CD14-positive monocyte (primary cell): ENCODE results near the gene EXO1. TPM values are rescaled to one million over a fixed set of nuclear protein-coding genes. Genes with fewer than 3 reads are reported as not detected.

Experiments used
- DNase-seq, 3 donors: peaks; one replicate each; pipeline ENCODE4 v3.0.0-alpha.2; 2011 to 2022
- H2AFZ ChIP-seq: 2 replicates; pipeline ENCODE4 v1.6.0; 2012; ENCODE audit warnings: mild to moderate bottlenecking, low read depth, low read length, inconsistent platforms; ENCODE audit not compliant: insufficient read depth, poor library complexity, severe bottlenecking
- H3K27ac ChIP-seq, 2 donors: 1 replicate in 1 of 2; 2 replicates in 1 of 2; pipeline ENCODE4 v1.5.1; 2012 to 2013; ENCODE audit warnings: low read length in 2 of 2, control low read depth in 1 of 2, inconsistent platforms in 1 of 2, low read depth in 1 of 2, mild to moderate bottlenecking in 1 of 2
- H3K27me3 ChIP-seq, 2 donors: one replicate each; pipeline versions ENCODE4 v1.6.0 to v1.6.1; 2011 to 2013; ENCODE audit warnings: low read length in 2 of 2; ENCODE audit not compliant: control insufficient read depth in 2 of 2, insufficient read depth in 2 of 2
- H3K36me3 ChIP-seq, 2 donors: replicated peaks in 1 of 2; 1 replicate in 1 of 2; 2 replicates in 1 of 2; pipeline versions ENCODE4 v1.5.1 to v1.6.1; 2012 to 2013; ENCODE audit warnings: low read length in 2 of 2, control low read depth in 1 of 2, inconsistent platforms in 1 of 2, mild to moderate bottlenecking in 1 of 2; ENCODE audit not compliant: insufficient read depth in 2 of 2, control insufficient read depth in 1 of 2
- H3K4me1 ChIP-seq, 2 donors: 1 replicate in 1 of 2; 2 replicates in 1 of 2; pipeline versions ENCODE4 v1.5.1 to v1.6.1; 2012 to 2013; ENCODE audit warnings: low read length in 2 of 2, control low read depth in 1 of 2, inconsistent platforms in 1 of 2, mild to moderate bottlenecking in 1 of 2, moderate library complexity in 1 of 2; ENCODE audit not compliant: insufficient read depth in 2 of 2, control insufficient read depth in 1 of 2
- H3K4me2 ChIP-seq: replicated peaks from 2 replicates; pipeline ENCODE3; 2012; ENCODE audit warnings: low read length, moderate library complexity, mild to moderate bottlenecking; ENCODE audit not compliant: poor library complexity, severe bottlenecking; ENCODE audit errors: extremely low read depth
- H3K4me3 ChIP-seq, 3 experiments: fragments of 200-600 bp in 1 of 3; sonication (generic) in 1 of 3; replicated peaks in 1 of 3; 1 replicate in 2 of 3; 2 replicates in 1 of 3; pipeline ENCODE4 v1.5.1; 2011 to 2013; ENCODE audit warnings: low read length in 3 of 3, mild to moderate bottlenecking in 3 of 3, control low read depth in 2 of 3, low read depth in 2 of 3, inconsistent platforms in 1 of 3, moderate library complexity in 1 of 3
- H3K79me2 ChIP-seq: 2 replicates; pipeline ENCODE4 v1.6.0; 2012; ENCODE audit warnings: mild to moderate bottlenecking, control low read depth, inconsistent platforms, low read length, moderate library complexity; ENCODE audit not compliant: insufficient read depth
- H3K9ac ChIP-seq: 2 replicates; pipeline ENCODE4 v1.6.0; 2017; ENCODE audit warnings: low read length, mild to moderate bottlenecking; ENCODE audit not compliant: insufficient read depth, poor library complexity, severe bottlenecking
- H3K9me3 ChIP-seq, 2 donors: replicated peaks in 1 of 2; 1 replicate in 1 of 2; 2 replicates in 1 of 2; pipeline versions ENCODE4 v1.5.1 to v1.6.1; 2012 to 2013; ENCODE audit warnings: low read length in 2 of 2, control low read depth in 1 of 2; ENCODE audit not compliant: control insufficient read depth in 1 of 2, insufficient read depth in 1 of 2
- H4K20me1 ChIP-seq: 2 replicates; pipeline ENCODE4 v1.6.0; 2012; ENCODE audit warnings: mild to moderate bottlenecking, low read length, control low read depth, moderate library complexity; ENCODE audit not compliant: insufficient read depth
- H3K27ac Mint-ChIP-seq, 7 donors: one replicate each; pipeline ENCODE4 v1.8.0; 2020; ENCODE audit warnings: mild to moderate bottlenecking in 7 of 7, mixed read lengths in 7 of 7, moderate library complexity in 6 of 7, inconsistent platforms in 2 of 7
- H3K27me3 Mint-ChIP-seq, 3 donors: one replicate each; pipeline ENCODE4 v1.8.0; 2021 to 2022; ENCODE audit warnings: low read depth in 3 of 3, mild to moderate bottlenecking in 3 of 3, mixed read lengths in 3 of 3, moderate library complexity in 3 of 3, inconsistent platforms in 1 of 3
- H3K36me3 Mint-ChIP-seq, 2 donors: one replicate each; pipeline ENCODE4 v1.8.0; 2020; ENCODE audit warnings: mixed read lengths in 2 of 2, inconsistent platforms in 1 of 2, mild to moderate bottlenecking in 1 of 2
- H3K4me1 Mint-ChIP-seq: one replicate; pipeline ENCODE4 v1.8.0; 2020; ENCODE audit warnings: mild to moderate bottlenecking, mixed read lengths
- H3K4me3 Mint-ChIP-seq, 2 donors: one replicate each; pipeline ENCODE4 v1.8.0; 2020; ENCODE audit warnings: mild to moderate bottlenecking in 2 of 2, mixed read lengths in 2 of 2, moderate library complexity in 1 of 2
- H3K9me3 Mint-ChIP-seq, 7 donors: one replicate each; pipeline ENCODE4 v1.8.0; 2020 to 2022; ENCODE audit warnings: mixed read lengths in 7 of 7, mild to moderate bottlenecking in 6 of 7, moderate library complexity in 6 of 7, inconsistent platforms in 2 of 7
- WGBS: methylation state at CpG from one replicate; pipeline ENCODE4 v1.1.5; 2013; ENCODE audit warnings: missing lambda C conversion rate; ENCODE audit not compliant: insufficient coverage; 5-methylcytosine and 5-hydroxymethylcytosine counted together
- intact Hi-C, 2 donors: fragments of 100-400 bp; cut with micrococcal nuclease; formaldehyde crosslinking; loops; one replicate each; pipeline versions ENCODE4 v1.15.0 to v1.15.1; 2023
- polyA plus RNA-seq, 3 donors: library from polyadenylated mRNA; depleted of rRNA in 1 of 3; unstranded in 2 of 3; stranded (reverse) in 1 of 3; fragments of 300-500 nt in 2 of 3; fragments of >200 nt in 1 of 3; fragmentation: Illumina TruSeq in 2 of 3; gene quantifications; 1 replicate in 2 of 3; 2 replicates in 1 of 3; pipeline ENCODE4 v1.2.3, GENCODE V29; 2012 to 2021
- TF ChIP-seq, protein P1 (sequence below): fragments of 200-600 bp; IDR thresholded peaks from one replicate; pipeline ENCODE4 v1.8.0; 2022; ENCODE audit warnings: antibody characterized with exemption, mild to moderate bottlenecking

The EXO1 gene
- polyA plus RNA-seq, 3 donors = 0.16 to 0.26 TPM; not detected in 1

GRCh38 chr1:241927321-241927720 lies 79.3 kb downstream of the EXO1 start:
- Histone ChIP-seq H4K20me1 (no peaks in the 10 kb centered on the region), H3K27ac (no peak overlapping the region), H3K9me3 (no peaks in the 10 kb centered on the region), H3K27me3 (no peaks in the 10 kb centered on the region), H2AFZ (no peak overlapping the region), H3K4me3 (no peak overlapping the region), H3K4me1 (no peaks in the 10 kb centered on the region), H3K4me2 (no peak overlapping the region), H3K9ac (no peak overlapping the region), H3K36me3 (no peaks in the 10 kb centered on the region), H3K79me2 (no peaks in the 10 kb centered on the region)
- Mint-ChIP-seq H3K36me3 (no peaks in the 10 kb centered on the region), H3K9me3 (peaks cover 0 to 13% (median 3%) of the 10 kb centered on the region in 7 donors), H3K4me1 (no peaks in the 10 kb centered on the region), H3K27me3 (peaks cover 0 to 2% (median 1%) of the 10 kb centered on the region in 3 donors), H3K27ac (no peak overlapping the region), H3K4me3 (no peak overlapping the region)
- no peak for DNase-seq
- intact Hi-C loops = no loop called here
- TF ChIP-seq, protein P1, sequence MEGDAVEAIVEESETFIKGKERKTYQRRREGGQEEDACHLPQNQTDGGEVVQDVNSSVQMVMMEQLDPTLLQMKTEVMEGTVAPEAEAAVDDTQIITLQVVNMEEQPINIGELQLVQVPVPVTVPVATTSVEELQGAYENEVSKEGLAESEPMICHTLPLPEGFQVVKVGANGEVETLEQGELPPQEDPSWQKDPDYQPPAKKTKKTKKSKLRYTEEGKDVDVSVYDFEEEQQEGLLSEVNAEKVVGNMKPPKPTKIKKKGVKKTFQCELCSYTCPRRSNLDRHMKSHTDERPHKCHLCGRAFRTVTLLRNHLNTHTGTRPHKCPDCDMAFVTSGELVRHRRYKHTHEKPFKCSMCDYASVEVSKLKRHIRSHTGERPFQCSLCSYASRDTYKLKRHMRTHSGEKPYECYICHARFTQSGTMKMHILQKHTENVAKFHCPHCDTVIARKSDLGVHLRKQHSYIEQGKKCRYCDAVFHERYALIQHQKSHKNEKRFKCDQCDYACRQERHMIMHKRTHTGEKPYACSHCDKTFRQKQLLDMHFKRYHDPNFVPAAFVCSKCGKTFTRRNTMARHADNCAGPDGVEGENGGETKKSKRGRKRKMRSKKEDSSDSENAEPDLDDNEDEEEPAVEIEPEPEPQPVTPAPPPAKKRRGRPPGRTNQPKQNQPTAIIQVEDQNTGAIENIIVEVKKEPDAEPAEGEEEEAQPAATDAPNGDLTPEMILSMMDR = no peak
- WGBS = 85% methylated on average over 1 of the region's 4 CpGs

- Histone ChIP-seq H2AFZ (no peak overlapping the region), H3K79me2 (no peaks in the 10 kb centered on the region), H3K27ac (no peak overlapping the region), H3K4me2 (no peak overlapping the region), H3K36me3 (no peaks in the 10 kb centered on the region), H3K9me3 (no peaks in the 10 kb centered on the region), H3K4me3 (no peak overlapping the region), H3K27me3 (no peaks in the 10 kb centered on the region), H3K4me1 (no peaks in the 10 kb centered on the region), H3K9ac (no peak overlapping the region), H4K20me1 (no peaks in the 10 kb centered on the region)
- H3K9me3 Mint-ChIP-seq = peaks cover 0 to 8% (median 3%) of the 10 kb centered on the region in 7 donors
- H3K27me3 Mint-ChIP-seq = peaks cover 4 to 14% (median 11%) of the 10 kb centered on the region in 3 donors
- H3K4me3 Mint-ChIP-seq = no peak overlapping the region
- H3K27ac Mint-ChIP-seq = no peak overlapping the region
- intact Hi-C loops = no loop called here
- H3K36me3 Mint-ChIP-seq = no peaks in the 10 kb centered on the region
- WGBS = 68% methylated on average over 3 of the region's 6 CpGs
- no peak for DNase-seq
- TF ChIP-seq, protein P1 = no peak
- H3K4me1 Mint-ChIP-seq = no peaks in the 10 kb centered on the region
Measured at GRCh38 chr1:241932845-241933244, 84.8 kb downstream of the EXO1 start.
